Measurements from ENCODE around the gene OPN3. TPM values are rescaled to one million over a fixed set of nuclear protein-coding genes. Genes with fewer than 3 reads are reported as not detected.
"Not testable (repeated sequence)": the region's sequence is repeated elsewhere in the genome, so short reads cannot be mapped to it uniquely, and the experiment has no call there.

OPN3 gene
- total RNA-seq, result 14.4 to 15.1 TPM (median 14.6 TPM) in 3 replicates

- TF ChIP-seq, protein P1, sequence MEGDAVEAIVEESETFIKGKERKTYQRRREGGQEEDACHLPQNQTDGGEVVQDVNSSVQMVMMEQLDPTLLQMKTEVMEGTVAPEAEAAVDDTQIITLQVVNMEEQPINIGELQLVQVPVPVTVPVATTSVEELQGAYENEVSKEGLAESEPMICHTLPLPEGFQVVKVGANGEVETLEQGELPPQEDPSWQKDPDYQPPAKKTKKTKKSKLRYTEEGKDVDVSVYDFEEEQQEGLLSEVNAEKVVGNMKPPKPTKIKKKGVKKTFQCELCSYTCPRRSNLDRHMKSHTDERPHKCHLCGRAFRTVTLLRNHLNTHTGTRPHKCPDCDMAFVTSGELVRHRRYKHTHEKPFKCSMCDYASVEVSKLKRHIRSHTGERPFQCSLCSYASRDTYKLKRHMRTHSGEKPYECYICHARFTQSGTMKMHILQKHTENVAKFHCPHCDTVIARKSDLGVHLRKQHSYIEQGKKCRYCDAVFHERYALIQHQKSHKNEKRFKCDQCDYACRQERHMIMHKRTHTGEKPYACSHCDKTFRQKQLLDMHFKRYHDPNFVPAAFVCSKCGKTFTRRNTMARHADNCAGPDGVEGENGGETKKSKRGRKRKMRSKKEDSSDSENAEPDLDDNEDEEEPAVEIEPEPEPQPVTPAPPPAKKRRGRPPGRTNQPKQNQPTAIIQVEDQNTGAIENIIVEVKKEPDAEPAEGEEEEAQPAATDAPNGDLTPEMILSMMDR (IDR thresholded peaks at IDR 0.05; ENCODE audit: unreplicated experiment), result no peak
- Mint-ChIP-seq H3K36me3 (peaks cover 4% of the 10 kb centered on the region), H3K9me3 (peaks cover 19% of the 10 kb centered on the region), H3K4me3 (peak within 1 kb of the TSS; percentile 83), H3K27me3 (ENCODE audit: low read depth) (no peaks in the 10 kb centered on the region), H3K4me1 (peaks cover 29% of the 10 kb centered on the region), H3K27ac (peak within 1 kb of the TSS; percentile 89)
- DNase-seq (ENCODE audit: low spot score in 2 of 2, unreplicated experiment in 2 of 2), result peak; percentile 90 to 93
Measured at GRCh38 chr1:241640149-241640866, at the start of gene OPN3, which contains the start of gene CHML. Gene OPN3, minus strand, starts transcription at chr1:241640369. Its CDS starts 115 bp downstream, at chr1:241640254. Gene CHML, minus strand, starts transcription at chr1:241640369. Its CDS starts 4,603 bp downstream, at chr1:241635766.

- TF ChIP-seq, protein P1 (IDR thresholded peaks at IDR 0.05; ENCODE audit: unreplicated experiment), result no peak
- peaks cover 22% of the 10 kb centered on the region for H3K9me3 Mint-ChIP-seq
- no peaks in the 10 kb centered on the region for H3K27me3 Mint-ChIP-seq (ENCODE audit: low read depth)
- H3K36me3 Mint-ChIP-seq, result peaks cover 7% of the 10 kb centered on the region
- H3K4me1 Mint-ChIP-seq, result no peaks in the 10 kb centered on the region
- no peak for DNase-seq (ENCODE audit: low spot score in 2 of 2, unreplicated experiment in 2 of 2)
- no peak overlapping the region for H3K27ac Mint-ChIP-seq
- no peak overlapping the region for H3K4me3 Mint-ChIP-seq
Measured at GRCh38 chr1:241688940-241689368, 48.8 kb upstream of the OPN3 start.

GRCh38 chr1:241684108-241684507 is 43.9 kb upstream of the OPN3 start:
- Mint-ChIP-seq H3K36me3 (no peaks in the 10 kb centered on the region), H3K27ac (no peak overlapping the region), H3K4me3 (no peak overlapping the region), H3K4me1 (no peaks in the 10 kb centered on the region), H3K9me3 (peaks cover 15% of the 10 kb centered on the region), H3K27me3 (ENCODE audit: low read depth) (peaks cover 13% of the 10 kb centered on the region)
- no peak for DNase-seq (ENCODE audit: low spot score in 2 of 2, unreplicated experiment in 2 of 2)
- TF ChIP-seq, protein P1 (IDR thresholded peaks at IDR 0.05; ENCODE audit: unreplicated experiment), result no peak

GRCh38 chr1:241682921-241683320 is 42.8 kb upstream of the OPN3 start:
- H3K36me3 Mint-ChIP-seq, result no peaks in the 10 kb centered on the region
- peaks cover 13% of the 10 kb centered on the region for H3K27me3 Mint-ChIP-seq (ENCODE audit: low read depth)
- H3K4me1 Mint-ChIP-seq, result no peaks in the 10 kb centered on the region
- TF ChIP-seq, protein P1 (IDR thresholded peaks at IDR 0.05; ENCODE audit: unreplicated experiment), result no peak
- H3K27ac Mint-ChIP-seq, result no peak overlapping the region
- no peak for DNase-seq (ENCODE audit: low spot score in 2 of 2, unreplicated experiment in 2 of 2)
- H3K9me3 Mint-ChIP-seq, result peaks cover 10% of the 10 kb centered on the region
- no peak overlapping the region for H3K4me3 Mint-ChIP-seq

- peaks cover 10% of the 10 kb centered on the region for H3K9me3 Mint-ChIP-seq
- H3K4me1 Mint-ChIP-seq, H3K36me3 Mint-ChIP-seq: not testable (repeated sequence)
Measured at GRCh38 chr1:241681861-241682448, 41.8 kb upstream of the OPN3 start.

GRCh38 chr1:241679961-241680360 is 39.8 kb upstream of the OPN3 start:
- H3K27ac Mint-ChIP-seq, result no peak overlapping the region
- no peaks in the 10 kb centered on the region for H3K4me1 Mint-ChIP-seq
- DNase-seq (ENCODE audit: low spot score in 2 of 2, unreplicated experiment in 2 of 2), result no peak
- no peak overlapping the region for H3K4me3 Mint-ChIP-seq
- TF ChIP-seq, protein P1 (IDR thresholded peaks at IDR 0.05; ENCODE audit: unreplicated experiment), result no peak
- H3K27me3 Mint-ChIP-seq (ENCODE audit: low read depth), result peaks cover 16% of the 10 kb centered on the region
- no peaks in the 10 kb centered on the region for H3K36me3 Mint-ChIP-seq
- H3K9me3 Mint-ChIP-seq, result peaks cover 10% of the 10 kb centered on the region

More at GRCh38 chr1:241681861-241682448, 41.8 kb upstream of the OPN3 start:
- H3K27me3 Mint-ChIP-seq (ENCODE audit: low read depth), result peaks cover 13% of the 10 kb centered on the region
- H3K4me3 Mint-ChIP-seq; DNase-seq (ENCODE audit: low spot score in 2 of 2, unreplicated experiment in 2 of 2); H3K27ac Mint-ChIP-seq: not testable (repeated sequence)
